Keratinocyte (primary cell): ENCODE measurements around the gene DCBLD2. TPM values are rescaled to one million over a fixed set of nuclear protein-coding genes. Genes with fewer than 3 reads are reported as not detected.
A peak's percentile ranks its signal among the peaks of the same experiment; 100 is the strongest.

ENCODE experiments used
- DNase-seq: peaks from one replicate; pipeline ENCODE4 v3.0.0-alpha.2; 2011; ENCODE audit warnings: low read depth, missing footprints, low spot score
- FAIRE-seq: peaks from 2 replicates; lab custom pipeline; 2011; peaks lifted over from hg19 to GRCh38; lab: Jason Lieb, UNC
- H2AFZ ChIP-seq: 2 replicates; pipeline ENCODE4 v1.6.0; 2012; ENCODE audit warnings: low read length, control low read depth, inconsistent platforms; ENCODE audit not compliant: control insufficient read depth
- H3K27ac ChIP-seq: 2 replicates; pipeline ENCODE4 v1.5.1; 2011; ENCODE audit warnings: low read length; ENCODE audit not compliant: control insufficient read depth, insufficient read depth
- H3K27me3 ChIP-seq: 3 replicates; pipeline ENCODE4 v1.6.0; 2011; ENCODE audit warnings: low read length; ENCODE audit not compliant: control insufficient read depth, insufficient read depth; ENCODE audit errors: extremely low read depth
- H3K36me3 ChIP-seq, 2 experiments: 2 replicates in 1 of 2; 3 replicates in 1 of 2; pipeline ENCODE4 v1.5.1; 2011; ENCODE audit warnings: low read length in 2 of 2, mild to moderate bottlenecking in 1 of 2; ENCODE audit not compliant: control insufficient read depth in 2 of 2, insufficient read depth in 2 of 2; ENCODE audit errors: extremely low read depth in 1 of 2
- H3K4me1 ChIP-seq: 3 replicates; pipeline ENCODE4 v1.5.1; 2011; ENCODE audit warnings: low read length; ENCODE audit not compliant: control insufficient read depth, insufficient read depth; ENCODE audit errors: extremely low read depth
- H3K4me2 ChIP-seq: 3 replicates; pipeline ENCODE4 v1.6.0; 2011; ENCODE audit warnings: low read depth, low read length; ENCODE audit not compliant: control insufficient read depth, insufficient read depth; ENCODE audit errors: extremely low read depth
- H3K4me3 ChIP-seq, 3 experiments: fragments of 200-600 bp in 1 of 3; sonication (generic) in 1 of 3; 2 replicates in 2 of 3; 3 replicates in 1 of 3; pipeline ENCODE4 v1.5.1; 2011 to 2016; ENCODE audit warnings: low read length in 3 of 3, mild to moderate bottlenecking in 3 of 3, control low read depth in 2 of 3, inconsistent platforms in 1 of 3, low read depth in 1 of 3, mixed read lengths in 1 of 3, mixed run types in 1 of 3, moderate library complexity in 1 of 3; ENCODE audit not compliant: control insufficient read depth in 2 of 3, insufficient read depth in 2 of 3; ENCODE audit errors: extremely low read depth in 1 of 3
- H3K79me2 ChIP-seq: 2 replicates; pipeline ENCODE4 v1.6.0; 2012; ENCODE audit warnings: low read length; ENCODE audit not compliant: control insufficient read depth, insufficient read depth
- H3K9ac ChIP-seq: 3 replicates; pipeline ENCODE4 v1.6.0; 2011; ENCODE audit warnings: low read length; ENCODE audit not compliant: control insufficient read depth, insufficient read depth; ENCODE audit errors: extremely low read depth
- H3K9me1 ChIP-seq: 3 replicates; pipeline ENCODE4 v1.6.0; 2011; ENCODE audit warnings: low read length; ENCODE audit not compliant: control insufficient read depth, insufficient read depth; ENCODE audit errors: extremely low read depth
- H3K9me3 ChIP-seq: 2 replicates; pipeline ENCODE4 v1.5.1; 2012; ENCODE audit warnings: low read depth, low read length; ENCODE audit not compliant: control insufficient read depth
- H4K20me1 ChIP-seq: 3 replicates; pipeline ENCODE4 v1.6.0; 2011; ENCODE audit warnings: low read length; ENCODE audit not compliant: control insufficient read depth, insufficient read depth; ENCODE audit errors: extremely low read depth
- EZH2 ChIP-seq: IDR thresholded peaks from one replicate; pipeline ENCODE4 v1.6.1; 2012; ENCODE audit warnings: inconsistent platforms, mild to moderate bottlenecking, low read length, moderate library complexity
- dilution Hi-C: fragments of 300-500 bp; cut with MboI; formaldehyde crosslinking; loops from one replicate; pipeline ENCODE4 v1.7.0; 2020; ENCODE audit warnings: low sequenced_read_pairs; ENCODE audit not compliant: extremely low pct_ligation_motif_present
- polyA plus RNA-seq, 5 experiments: library from polyadenylated mRNA; depleted of rRNA in 3 of 5; stranded (reverse) in 3 of 5; stranded (forward) in 1 of 5; unstranded in 1 of 5; fragments of >200 nt; gene quantifications; 1 replicate in 1 of 5; 2 replicates in 3 of 5; 3 replicates in 1 of 5; pipeline versions ENCODE4 v1.2.1 to v1.2.3, GENCODE V29; 2011 to 2012; ENCODE audit warnings: missing spikeins in 2 of 5, low read depth in 1 of 5, low replicate concordance in 1 of 5
- TF ChIP-seq, protein P1 (sequence below), 3 experiments: IDR thresholded peaks in 1 of 3; conservative IDR thresholded peaks in 1 of 3; optimal IDR thresholded peaks in 1 of 3; 2 replicates in 2 of 3; 3 replicates in 1 of 3; pipeline versions ENCODE3 to v1.5.1; 2011; ENCODE audit warnings: low read length in 3 of 3, mild to moderate bottlenecking in 3 of 3, moderate library complexity in 2 of 3, control low read depth in 1 of 3, inconsistent platforms in 1 of 3; ENCODE audit not compliant: insufficient read depth in 2 of 3; ENCODE audit errors: extremely low read depth in 1 of 3

DCBLD2 gene
- polyA plus RNA-seq, 1 donor (not counting 4 experiments of a cell fraction or from before 2014, with no cell fraction given): 465 TPM

DNA sequence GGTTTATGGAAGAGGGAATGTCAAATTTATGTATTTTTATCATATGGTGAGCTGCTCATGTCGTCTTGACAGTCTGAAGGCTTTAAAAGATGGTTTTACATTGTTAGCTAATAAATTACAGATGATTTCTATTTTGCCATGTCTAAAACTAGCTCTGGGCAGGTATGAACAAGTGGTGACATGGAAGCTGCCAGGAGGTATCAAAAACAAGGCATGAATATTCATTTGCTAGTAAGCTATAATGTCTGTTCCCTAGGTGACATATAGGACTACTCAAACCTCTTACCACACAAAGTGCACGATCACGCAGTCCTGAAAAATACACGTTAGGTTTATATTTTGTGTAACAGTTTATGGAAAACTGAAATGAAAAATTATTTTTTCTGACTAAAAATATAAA lies 103.6 kb downstream of the DCBLD2 start:
- H3K9me3 ChIP-seq: no peaks in the 10 kb centered on the region
- H3K4me2 ChIP-seq: no peak overlapping the region
- peak; percentile 5 for FAIRE-seq
- H3K4me1 ChIP-seq: peaks cover 33% of the 10 kb centered on the region
- dilution Hi-C loops: loop anchor here (25.0 kb wide), 1 partner anchor 186 kb away; no protein-coding TSS in a partner anchor
- DNase-seq: no peak
- H3K79me2 ChIP-seq: no peaks in the 10 kb centered on the region
- no peak overlapping the region for H2AFZ ChIP-seq
- H3K36me3 ChIP-seq: peaks cover 11 to 44% of the 10 kb centered on the region in 2 experiments
- TF ChIP-seq EZH2: no peak
- TF ChIP-seq, protein P1, sequence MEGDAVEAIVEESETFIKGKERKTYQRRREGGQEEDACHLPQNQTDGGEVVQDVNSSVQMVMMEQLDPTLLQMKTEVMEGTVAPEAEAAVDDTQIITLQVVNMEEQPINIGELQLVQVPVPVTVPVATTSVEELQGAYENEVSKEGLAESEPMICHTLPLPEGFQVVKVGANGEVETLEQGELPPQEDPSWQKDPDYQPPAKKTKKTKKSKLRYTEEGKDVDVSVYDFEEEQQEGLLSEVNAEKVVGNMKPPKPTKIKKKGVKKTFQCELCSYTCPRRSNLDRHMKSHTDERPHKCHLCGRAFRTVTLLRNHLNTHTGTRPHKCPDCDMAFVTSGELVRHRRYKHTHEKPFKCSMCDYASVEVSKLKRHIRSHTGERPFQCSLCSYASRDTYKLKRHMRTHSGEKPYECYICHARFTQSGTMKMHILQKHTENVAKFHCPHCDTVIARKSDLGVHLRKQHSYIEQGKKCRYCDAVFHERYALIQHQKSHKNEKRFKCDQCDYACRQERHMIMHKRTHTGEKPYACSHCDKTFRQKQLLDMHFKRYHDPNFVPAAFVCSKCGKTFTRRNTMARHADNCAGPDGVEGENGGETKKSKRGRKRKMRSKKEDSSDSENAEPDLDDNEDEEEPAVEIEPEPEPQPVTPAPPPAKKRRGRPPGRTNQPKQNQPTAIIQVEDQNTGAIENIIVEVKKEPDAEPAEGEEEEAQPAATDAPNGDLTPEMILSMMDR (optimal IDR thresholded peaks at IDR 0.05 in 1 of 3, IDR thresholded peaks at IDR 0.05 in 1 of 3, conservative IDR thresholded peaks at IDR 0.05 in 1 of 3; ENCODE audit: extremely low read depth in 1 of 3, insufficient read depth in 2 of 3, low read length in 3 of 3): no peak
- peaks cover 8% of the 10 kb centered on the region for H4K20me1 ChIP-seq
- H3K27me3 ChIP-seq: no peaks in the 10 kb centered on the region
- no peak overlapping the region for H3K4me3 ChIP-seq
- H3K27ac ChIP-seq: peak overlapping the region; percentile 19
- H3K9me1 ChIP-seq: no peaks in the 10 kb centered on the region
- H3K9ac ChIP-seq: no peak overlapping the region

DNA sequence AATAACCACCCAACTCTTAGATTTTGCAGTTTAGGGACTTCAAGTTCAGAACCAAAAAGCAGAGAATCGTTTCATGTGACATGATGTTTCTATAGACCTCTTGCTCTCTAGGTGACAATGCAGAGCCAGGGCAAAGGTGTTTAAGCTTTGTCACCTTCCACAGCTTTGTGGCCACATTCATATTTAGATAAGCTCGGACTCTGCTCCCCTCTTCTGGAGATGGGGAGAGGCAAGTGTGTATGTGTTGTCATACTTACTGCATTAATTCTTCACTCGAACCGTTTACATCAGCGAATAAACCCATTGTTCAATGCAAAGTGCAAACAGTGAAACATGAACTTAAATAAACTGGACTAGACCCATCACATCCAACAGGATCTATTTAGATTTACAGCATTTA lies 105.2 kb downstream of the DCBLD2 start:
- Histone ChIP-seq H3K4me3 (no peak overlapping the region), H3K9me1 (no peaks in the 10 kb centered on the region), H2AFZ (no peak overlapping the region), H4K20me1 (peaks cover 8% of the 10 kb centered on the region), H3K79me2 (no peaks in the 10 kb centered on the region), H3K4me2 (no peak overlapping the region), H3K4me1 (peaks cover 33% of the 10 kb centered on the region), H3K27ac (no peak overlapping the region), H3K9me3 (no peaks in the 10 kb centered on the region), H3K36me3 (peaks cover 11 to 40% of the 10 kb centered on the region in 2 experiments), H3K9ac (no peak overlapping the region), H3K27me3 (no peaks in the 10 kb centered on the region)
- FAIRE-seq (peak; percentile 44), DNase-seq (no peak)
- no peak for TF ChIP-seq EZH2
- TF ChIP-seq, protein P1 (optimal IDR thresholded peaks at IDR 0.05 in 1 of 3, IDR thresholded peaks at IDR 0.05 in 1 of 3, conservative IDR thresholded peaks at IDR 0.05 in 1 of 3; ENCODE audit: extremely low read depth in 1 of 3, insufficient read depth in 2 of 3, low read length in 3 of 3): no peak
- dilution Hi-C loops: loop anchor here (25.0 kb wide), 1 partner anchor 184 kb away; no protein-coding TSS in a partner anchor
